Astrocyte of the spinal cord (primary cell): Measurements from ENCODE around the gene ZBTB1.

ENCODE experiments used
- DNase-seq: peaks from one replicate; pipeline ENCODE4 v3.0.0; 2011; ENCODE audit warnings: low read depth, low spot score
- H3K4me3 ChIP-seq: 2 replicates; pipeline ENCODE4 v1.5.1; 2011; ENCODE audit warnings: low read depth, mild to moderate bottlenecking, low read length, moderate library complexity
- in situ Hi-C: cut with HindIII; loops from 2 replicates; pipeline ENCODE4 v1.10.0; 2017; ENCODE audit warnings: low sequenced_read_pairs
- TF ChIP-seq, protein P1 (sequence below): IDR thresholded peaks from 2 replicates; pipeline ENCODE4 v1.5.1; 2012; ENCODE audit warnings: low read depth, mild to moderate bottlenecking, low read length, inconsistent platforms

Gene ZBTB1

GRCh38 chr14:64493455-64493854 is 11.1 kb upstream of the ZBTB1 start:
- H3K4me3 ChIP-seq, result no peak overlapping the region
- DNase-seq, result no peak
- in situ Hi-C loops, result no loop called here
- TF ChIP-seq, protein P1, sequence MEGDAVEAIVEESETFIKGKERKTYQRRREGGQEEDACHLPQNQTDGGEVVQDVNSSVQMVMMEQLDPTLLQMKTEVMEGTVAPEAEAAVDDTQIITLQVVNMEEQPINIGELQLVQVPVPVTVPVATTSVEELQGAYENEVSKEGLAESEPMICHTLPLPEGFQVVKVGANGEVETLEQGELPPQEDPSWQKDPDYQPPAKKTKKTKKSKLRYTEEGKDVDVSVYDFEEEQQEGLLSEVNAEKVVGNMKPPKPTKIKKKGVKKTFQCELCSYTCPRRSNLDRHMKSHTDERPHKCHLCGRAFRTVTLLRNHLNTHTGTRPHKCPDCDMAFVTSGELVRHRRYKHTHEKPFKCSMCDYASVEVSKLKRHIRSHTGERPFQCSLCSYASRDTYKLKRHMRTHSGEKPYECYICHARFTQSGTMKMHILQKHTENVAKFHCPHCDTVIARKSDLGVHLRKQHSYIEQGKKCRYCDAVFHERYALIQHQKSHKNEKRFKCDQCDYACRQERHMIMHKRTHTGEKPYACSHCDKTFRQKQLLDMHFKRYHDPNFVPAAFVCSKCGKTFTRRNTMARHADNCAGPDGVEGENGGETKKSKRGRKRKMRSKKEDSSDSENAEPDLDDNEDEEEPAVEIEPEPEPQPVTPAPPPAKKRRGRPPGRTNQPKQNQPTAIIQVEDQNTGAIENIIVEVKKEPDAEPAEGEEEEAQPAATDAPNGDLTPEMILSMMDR, result no peak

- H3K4me3 ChIP-seq, result no peak overlapping the region
- no peak for DNase-seq
- TF ChIP-seq, protein P1, result no peak
- in situ Hi-C loops, result no loop called here
Observed at GRCh38 chr14:64495252-64495651, 9.3 kb upstream of the ZBTB1 start.

GRCh38 chr14:64496764-64497163 is 7.8 kb upstream of the ZBTB1 start:
- DNase-seq, result no peak
- TF ChIP-seq, protein P1, result no peak
- in situ Hi-C loops, result no loop called here
- H3K4me3 ChIP-seq, result no peak overlapping the region

DNA sequence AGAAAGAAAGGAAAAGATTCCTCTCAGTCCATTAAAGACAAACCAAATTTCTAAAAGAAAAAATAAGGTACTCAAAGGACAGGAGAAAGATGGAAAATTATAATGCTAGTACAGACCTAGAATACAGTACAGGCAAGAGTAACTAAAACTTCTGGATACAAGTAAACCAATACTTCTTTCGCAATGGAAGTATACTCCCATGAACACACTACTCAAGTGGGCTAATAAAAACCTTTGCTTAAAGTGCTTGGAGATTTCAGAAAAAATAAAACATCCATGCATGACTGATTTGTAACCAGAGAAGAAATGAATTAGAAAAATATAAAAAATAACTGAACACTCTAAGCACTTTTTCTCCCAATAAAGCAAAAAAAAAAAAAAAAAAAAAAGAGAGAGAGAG is 4.5 kb upstream of the ZBTB1 start:
- no peak for DNase-seq
- TF ChIP-seq, protein P1, result no peak
- in situ Hi-C loops, result no loop called here
- no peak overlapping the region for H3K4me3 ChIP-seq

GRCh38 chr14:64501411-64502171 is 3.0 kb upstream of the ZBTB1 start:
- TF ChIP-seq, protein P1, result no peak
- in situ Hi-C loops, result no loop called here
- H3K4me3 ChIP-seq, result peak overlapping the region; percentile 6
- DNase-seq, result peak; percentile 71

- in situ Hi-C loops, result no loop called here
- H3K4me3 ChIP-seq, result peak overlapping the region; percentile 81
- TF ChIP-seq, protein P1, result no peak
- DNase-seq, result no peak
Observed at GRCh38 chr14:64502456-64502855, 2.1 kb upstream of the ZBTB1 start.
